ENCODE data around the gene FIBCD1.

Gene FIBCD1, protein sequence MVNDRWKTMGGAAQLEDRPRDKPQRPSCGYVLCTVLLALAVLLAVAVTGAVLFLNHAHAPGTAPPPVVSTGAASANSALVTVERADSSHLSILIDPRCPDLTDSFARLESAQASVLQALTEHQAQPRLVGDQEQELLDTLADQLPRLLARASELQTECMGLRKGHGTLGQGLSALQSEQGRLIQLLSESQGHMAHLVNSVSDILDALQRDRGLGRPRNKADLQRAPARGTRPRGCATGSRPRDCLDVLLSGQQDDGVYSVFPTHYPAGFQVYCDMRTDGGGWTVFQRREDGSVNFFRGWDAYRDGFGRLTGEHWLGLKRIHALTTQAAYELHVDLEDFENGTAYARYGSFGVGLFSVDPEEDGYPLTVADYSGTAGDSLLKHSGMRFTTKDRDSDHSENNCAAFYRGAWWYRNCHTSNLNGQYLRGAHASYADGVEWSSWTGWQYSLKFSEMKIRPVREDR

DNA sequence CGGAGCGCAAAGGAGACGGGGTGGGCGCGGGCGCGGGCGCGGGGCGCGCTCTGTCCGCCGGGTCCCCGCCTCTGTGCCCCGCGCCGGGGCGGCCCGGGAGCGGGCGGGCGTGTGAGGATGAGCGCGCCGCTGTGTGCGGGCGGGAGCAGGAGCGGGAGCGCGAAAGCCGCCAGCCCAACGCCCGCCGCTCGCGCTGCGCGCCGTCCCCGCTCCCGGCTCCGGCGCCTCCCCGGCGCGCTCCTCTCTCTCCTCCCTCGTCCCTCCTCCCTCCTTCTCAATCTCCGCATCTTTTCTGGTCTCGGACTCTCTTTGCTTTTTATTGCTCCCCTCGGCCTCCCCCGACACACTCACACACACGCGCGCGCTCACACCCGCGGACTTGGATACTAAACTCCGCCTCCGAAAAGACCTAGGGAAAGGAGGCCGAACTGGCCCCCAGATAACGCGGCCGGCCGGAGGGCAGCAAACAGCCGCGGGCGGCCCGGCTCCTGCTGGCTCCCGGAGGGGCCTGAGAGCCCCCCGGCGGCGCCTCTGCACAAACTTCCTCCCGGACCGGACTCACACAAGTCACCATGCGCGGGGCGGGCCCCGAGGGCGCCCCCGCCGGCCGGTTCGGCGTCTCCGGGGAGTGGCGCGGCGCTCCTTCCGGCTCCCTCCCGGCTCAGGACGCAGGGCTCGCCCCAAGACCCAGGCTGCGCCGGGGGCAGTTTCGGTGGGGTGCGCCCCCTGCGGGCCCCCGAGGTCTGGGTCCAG, at the start of gene FIBCD1:
TSS of gene FIBCD1 (minus strand) at position 596 of the 753 bp plus-strand sequence. CDS start 640 bp downstream, outside the sequence.
- no peak for DNase-seq (ENCODE audit: low read depth)
- peak; percentile 15 for TF ChIP-seq CTCF (conservative IDR thresholded peaks at IDR 0.05; ENCODE audit: low read depth, low read length)
- peak within 1 kb of the TSS; percentile 50 for H3K4me3 ChIP-seq (ENCODE audit: low read length)

DNA sequence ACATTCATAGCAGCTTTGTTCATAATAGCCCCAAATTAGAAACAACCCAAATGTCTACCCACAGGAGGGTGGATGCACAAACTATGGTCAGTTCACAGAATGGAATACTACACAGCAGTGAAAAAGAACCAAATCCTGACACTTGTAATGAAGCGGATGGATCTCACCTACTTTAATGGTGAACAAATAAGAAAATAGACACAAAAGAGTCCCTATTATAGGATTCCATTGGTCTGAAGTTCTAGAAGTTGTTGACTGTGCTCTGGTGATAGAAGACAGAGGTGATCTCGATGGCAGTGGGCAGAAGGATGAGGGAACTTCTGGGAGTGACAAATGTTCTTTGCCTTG, 49.3 kb upstream of the FIBCD1 start:
- no peak overlapping the region for H3K4me3 ChIP-seq (ENCODE audit: low read length)
- no peak for DNase-seq (ENCODE audit: low read depth)
- TF ChIP-seq CTCF (conservative IDR thresholded peaks at IDR 0.05; ENCODE audit: low read depth, low read length): no peak

GRCh38 chr9:130987738-130988399, 48.8 kb upstream of the FIBCD1 start:
- no peak overlapping the region for H3K4me3 ChIP-seq (ENCODE audit: low read length)
- no peak for TF ChIP-seq CTCF (conservative IDR thresholded peaks at IDR 0.05; ENCODE audit: low read depth, low read length)
- DNase-seq (ENCODE audit: low read depth): no peak

DNA sequence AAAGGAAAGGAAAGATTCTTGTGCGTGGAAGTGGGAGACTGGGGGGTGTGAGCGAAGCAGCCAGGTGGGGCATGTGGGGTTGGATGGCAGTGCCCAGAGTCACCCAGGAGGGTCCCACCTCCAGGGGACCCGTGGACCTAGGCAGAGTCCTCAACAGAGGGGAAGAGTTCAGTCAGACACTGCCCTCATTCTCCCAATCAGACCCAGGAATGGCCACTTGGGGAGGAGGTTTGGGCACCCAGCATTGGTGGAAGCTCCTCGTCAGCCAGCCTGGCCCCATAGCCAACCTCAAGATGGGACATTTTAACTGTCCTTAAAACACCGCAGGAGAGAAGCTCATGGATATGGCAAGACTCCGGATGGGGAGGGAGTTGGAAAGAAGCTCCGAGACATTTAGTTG, 48.0 kb upstream of the FIBCD1 start:
- no peak for DNase-seq (ENCODE audit: low read depth)
- no peak overlapping the region for H3K4me3 ChIP-seq (ENCODE audit: low read length)
- no peak for TF ChIP-seq CTCF (conservative IDR thresholded peaks at IDR 0.05; ENCODE audit: low read depth, low read length)

DNA sequence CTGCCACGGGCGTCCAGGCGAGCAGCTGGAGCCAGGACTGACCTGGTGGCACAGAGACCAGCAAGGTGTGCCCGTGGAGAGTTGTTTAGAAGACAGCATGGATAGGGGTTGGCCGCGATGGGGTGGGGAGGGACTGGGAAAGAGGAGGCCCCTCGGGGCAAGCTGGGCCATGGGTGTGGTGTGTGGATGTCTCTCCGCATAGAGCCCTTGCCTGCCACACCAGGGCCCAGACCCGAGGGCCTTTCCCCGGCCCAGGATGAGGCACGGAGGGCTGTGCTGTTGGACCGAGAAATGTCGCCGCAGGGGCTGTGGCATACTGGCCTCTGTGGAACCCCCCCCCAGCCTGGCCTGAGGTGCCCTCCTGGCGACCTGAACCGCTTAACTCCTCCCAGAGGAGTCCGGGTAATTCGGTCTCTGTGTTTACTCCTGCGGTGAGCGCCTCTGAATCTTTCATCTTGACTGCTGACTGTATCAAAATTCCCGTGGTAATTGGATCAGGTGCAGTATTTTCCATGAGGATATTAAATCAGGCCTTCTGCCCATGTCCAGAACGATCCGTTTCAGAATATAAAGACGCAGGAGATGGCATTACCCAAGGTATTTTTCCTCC, 47.4 kb upstream of the FIBCD1 start:
- no peak for TF ChIP-seq CTCF (conservative IDR thresholded peaks at IDR 0.05; ENCODE audit: low read depth, low read length)
- DNase-seq (ENCODE audit: low read depth): peak; percentile 14
- no peak overlapping the region for H3K4me3 ChIP-seq (ENCODE audit: low read length)

DNA sequence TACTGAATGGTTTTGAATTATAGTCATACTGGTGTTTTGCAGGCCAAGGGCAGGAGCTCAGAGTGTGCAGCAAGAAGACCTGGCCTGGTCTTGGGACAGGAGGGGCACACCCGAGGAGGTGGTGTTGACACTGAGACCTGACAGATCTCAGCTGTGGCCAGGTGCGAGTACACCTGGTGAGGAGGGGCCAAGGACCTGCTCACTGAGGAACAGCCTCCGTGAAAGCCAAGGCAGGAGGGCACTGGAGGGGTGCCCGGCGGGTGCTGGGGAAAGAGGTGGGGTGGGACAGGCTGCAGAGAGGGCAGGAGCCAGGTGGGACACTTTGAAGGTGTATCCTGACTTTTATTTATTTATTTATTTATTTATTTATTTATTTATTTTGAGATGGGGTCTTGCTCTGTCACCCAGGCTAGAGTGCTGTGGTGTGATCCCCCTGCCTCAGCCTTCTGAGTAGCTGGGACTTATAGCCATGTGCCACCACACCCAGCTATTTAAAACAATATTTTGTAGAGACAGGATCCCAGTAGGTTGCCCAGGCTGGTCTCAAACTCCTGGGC, 46.6 kb upstream of the FIBCD1 start:
- no peak for DNase-seq (ENCODE audit: low read depth)
- TF ChIP-seq CTCF (conservative IDR thresholded peaks at IDR 0.05; ENCODE audit: low read depth, low read length): no peak
- H3K4me3 ChIP-seq (ENCODE audit: low read length): no peak overlapping the region

Measured in retinal pigment epithelial cell (primary cell).